Effector memory CD8-positive, alpha-beta T cell (primary cell): ENCODE measurements around the gene ADAMTS17.

Experiments
- ATAC-seq: fragments of 150-1000 bp; cut with Tn5 transposase; replicated peaks from 2 replicates; pipeline ENCODE4 v1.10.0; 2021; ENCODE audit warnings: mild to moderate bottlenecking, moderate library complexity
- DNase-seq, 3 experiments: peaks; one replicate each; pipeline ENCODE4 v3.0.0; 2021
- H3K27ac Mint-ChIP-seq, 2 donors: one replicate each; pipeline ENCODE4 v1.8.0; 2022; ENCODE audit warnings: mild to moderate bottlenecking in 2 of 2, mixed read lengths in 2 of 2, moderate library complexity in 2 of 2
- H3K27me3 Mint-ChIP-seq, 2 donors: one replicate each; pipeline ENCODE4 v1.8.0; 2022; ENCODE audit warnings: mixed read lengths in 2 of 2
- H3K36me3 Mint-ChIP-seq: one replicate; pipeline ENCODE4 v1.8.0; 2022; ENCODE audit warnings: mild to moderate bottlenecking, moderate library complexity, mixed read lengths; ENCODE audit not compliant: insufficient read depth
- H3K4me1 Mint-ChIP-seq, 2 donors: one replicate each; pipeline ENCODE4 v1.8.0; 2022; ENCODE audit warnings: low read depth in 2 of 2, mixed read lengths in 2 of 2
- H3K4me3 Mint-ChIP-seq, 2 donors: one replicate each; pipeline ENCODE4 v1.8.0; 2022; ENCODE audit warnings: mild to moderate bottlenecking in 2 of 2, mixed read lengths in 2 of 2, moderate library complexity in 2 of 2
- H3K9me3 Mint-ChIP-seq, 2 donors: one replicate each; pipeline ENCODE4 v1.8.0; 2022; ENCODE audit warnings: mixed read lengths in 2 of 2

Gene ADAMTS17

DNA sequence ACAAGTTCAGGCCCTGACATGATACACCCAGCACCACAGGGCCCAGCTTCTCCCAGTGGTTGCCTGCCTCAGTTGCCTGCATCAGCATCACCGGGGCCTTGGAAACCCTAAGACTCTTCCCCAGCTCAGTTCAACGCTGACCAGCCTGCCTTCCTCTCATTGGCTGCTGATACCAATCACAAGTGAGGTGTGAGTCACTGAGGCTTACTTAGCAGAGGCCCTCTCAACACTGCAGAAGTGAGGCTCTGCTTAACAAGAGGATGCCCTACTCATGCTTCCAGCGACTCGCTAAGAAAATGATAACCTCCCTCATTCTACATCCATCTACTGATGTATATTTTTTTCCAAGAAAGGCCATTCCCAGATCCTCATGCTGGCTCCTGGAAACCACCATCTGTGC lies 151.9 kb downstream of the ADAMTS17 start:
- H3K4me1 Mint-ChIP-seq = no peaks in the 10 kb centered on the region
- no peak overlapping the region for H3K4me3 Mint-ChIP-seq
- H3K27me3 Mint-ChIP-seq = no peaks in the 10 kb centered on the region
- no peaks in the 10 kb centered on the region for H3K9me3 Mint-ChIP-seq
- DNase-seq (no peak), ATAC-seq (no peak)
- no peak overlapping the region for H3K27ac Mint-ChIP-seq
- H3K36me3 Mint-ChIP-seq = no peaks in the 10 kb centered on the region

DNA sequence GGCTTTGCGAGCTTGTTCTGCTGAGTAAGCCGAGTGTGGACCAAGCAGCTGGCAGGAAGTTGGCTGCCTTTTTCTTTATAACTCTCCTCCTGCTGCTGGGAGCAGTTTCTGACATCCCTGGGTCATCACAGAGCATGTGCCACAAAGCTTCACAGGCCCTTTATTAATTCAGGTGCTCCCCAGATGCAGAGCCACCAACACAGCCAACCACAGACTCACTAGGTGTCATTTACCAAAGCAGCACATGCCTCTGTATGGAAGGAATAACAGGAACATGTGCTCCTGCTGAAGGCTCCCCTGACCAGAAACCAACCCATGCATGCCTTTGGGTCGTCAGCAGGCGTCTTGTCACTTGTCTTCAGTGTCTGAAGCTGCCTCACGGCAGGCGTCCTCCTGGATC lies 152.5 kb downstream of the ADAMTS17 start:
- H3K27ac Mint-ChIP-seq = no peak overlapping the region

DNA sequence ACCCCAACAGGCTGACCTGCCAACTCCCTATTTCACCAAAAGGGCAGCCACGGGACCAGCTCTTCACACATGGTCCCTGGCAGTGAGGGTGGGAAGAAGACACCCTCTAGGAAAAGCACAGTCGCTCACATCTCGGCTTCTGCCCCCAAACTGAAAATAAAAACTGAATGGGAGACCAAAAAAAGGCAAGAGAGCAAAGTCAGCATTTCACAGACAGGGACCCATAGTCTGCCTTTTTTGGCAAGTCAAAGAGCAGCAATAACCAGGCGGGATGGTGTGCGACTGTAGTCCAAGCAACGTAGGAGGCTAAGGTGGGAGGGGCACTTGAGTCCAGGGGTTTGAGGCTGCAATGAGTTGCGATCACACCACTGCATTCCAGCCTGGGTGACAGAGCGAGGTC lies 154.1 kb downstream of the ADAMTS17 start:
- Mint-ChIP-seq H3K36me3 (no peaks in the 10 kb centered on the region), H3K27me3 (no peaks in the 10 kb centered on the region), H3K4me1 (no peaks in the 10 kb centered on the region), H3K4me3 (no peak overlapping the region), H3K27ac (no peak overlapping the region), H3K9me3 (no peaks in the 10 kb centered on the region)
- ATAC-seq = no peak
- no peak for DNase-seq

More for the DNA sequence above, 152.5 kb downstream of the ADAMTS17 start:
- ATAC-seq (no peak), DNase-seq (no peak)
- H3K27me3 Mint-ChIP-seq = no peaks in the 10 kb centered on the region
- no peaks in the 10 kb centered on the region for H3K36me3 Mint-ChIP-seq
- H3K4me1 Mint-ChIP-seq = no peaks in the 10 kb centered on the region
- no peaks in the 10 kb centered on the region for H3K9me3 Mint-ChIP-seq
- H3K4me3 Mint-ChIP-seq = no peak overlapping the region

DNA sequence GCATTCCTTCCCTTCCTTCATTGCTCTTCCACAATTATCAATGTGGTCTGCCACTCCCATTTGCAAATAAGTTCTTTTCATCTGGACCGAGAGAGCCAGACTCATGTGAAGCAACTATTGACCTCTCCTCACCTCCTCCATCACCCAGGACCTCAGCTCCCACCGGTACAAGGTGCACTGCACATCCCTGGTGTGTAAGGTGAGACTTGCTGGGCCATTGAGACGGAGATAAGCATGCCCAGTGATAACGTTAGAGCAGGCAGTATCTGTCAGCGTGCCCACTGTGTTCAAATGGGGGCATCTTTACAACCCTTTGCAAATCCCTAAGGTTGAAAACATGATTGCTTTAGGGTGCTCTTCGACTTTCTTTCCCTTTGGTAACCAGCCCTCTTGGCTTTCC lies 154.8 kb downstream of the ADAMTS17 start:
- no peaks in the 10 kb centered on the region for H3K27me3 Mint-ChIP-seq
- no peaks in the 10 kb centered on the region for H3K4me1 Mint-ChIP-seq
- no peaks in the 10 kb centered on the region for H3K36me3 Mint-ChIP-seq
- H3K9me3 Mint-ChIP-seq = no peaks in the 10 kb centered on the region
- ATAC-seq (no peak), DNase-seq (no peak)
- H3K4me3 Mint-ChIP-seq = no peak overlapping the region
- no peak overlapping the region for H3K27ac Mint-ChIP-seq

DNA sequence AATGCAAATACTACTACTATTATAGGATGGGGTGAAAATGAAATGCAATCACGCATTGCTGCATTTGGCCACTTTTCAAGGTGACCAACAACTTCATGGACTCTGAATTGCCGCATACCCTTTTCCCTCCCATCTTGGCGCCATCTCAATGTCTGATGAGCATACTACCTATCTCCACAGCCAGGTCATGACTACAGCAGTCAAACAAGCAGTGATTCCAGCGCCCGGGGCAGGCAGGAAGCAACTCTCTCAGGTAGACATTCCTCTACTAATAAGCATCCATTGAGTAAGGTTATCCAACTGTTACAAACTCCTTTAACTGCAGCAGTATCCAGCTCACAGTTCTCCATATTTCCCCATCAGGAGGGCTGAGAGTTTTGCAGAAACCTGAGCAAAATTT lies 155.4 kb downstream of the ADAMTS17 start:
- no peak overlapping the region for H3K27ac Mint-ChIP-seq
- H3K4me1 Mint-ChIP-seq = no peaks in the 10 kb centered on the region
- ATAC-seq (no peak), DNase-seq (no peak)
- no peaks in the 10 kb centered on the region for H3K36me3 Mint-ChIP-seq
- no peak overlapping the region for H3K4me3 Mint-ChIP-seq
- H3K27me3 Mint-ChIP-seq = no peaks in the 10 kb centered on the region
- no peaks in the 10 kb centered on the region for H3K9me3 Mint-ChIP-seq

DNA sequence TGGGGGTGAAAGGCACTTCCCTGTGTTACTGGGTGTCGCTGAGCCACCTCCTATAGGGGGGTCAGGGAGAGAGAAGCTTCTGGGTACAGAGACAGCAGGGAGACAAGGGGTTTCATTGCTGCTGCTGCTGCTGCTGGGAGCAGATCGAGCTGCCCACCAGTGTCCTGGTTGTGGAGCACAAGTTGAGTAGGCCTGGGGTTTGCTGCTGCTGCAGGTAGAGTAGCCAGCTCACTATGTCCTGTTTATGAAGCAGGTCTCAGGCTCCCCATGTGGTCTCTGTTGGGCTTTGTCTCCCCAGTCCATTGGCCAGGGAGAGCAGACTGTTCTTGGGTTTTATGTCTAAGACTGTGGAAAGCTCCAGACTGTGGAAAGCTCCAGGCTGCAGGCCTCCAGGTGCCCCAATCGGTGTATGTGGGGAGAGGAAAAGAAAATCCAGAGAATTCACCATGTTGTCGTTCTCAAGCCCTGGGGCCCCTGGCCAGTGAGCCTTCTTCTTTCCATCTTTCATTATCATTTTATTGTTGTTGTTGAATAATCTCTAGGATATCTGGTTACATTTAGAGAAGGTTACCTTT lies 157.8 kb downstream of the ADAMTS17 start:
- Mint-ChIP-seq H3K27me3 (no peaks in the 10 kb centered on the region), H3K4me1 (no peaks in the 10 kb centered on the region), H3K9me3 (no peaks in the 10 kb centered on the region), H3K4me3 (no peak overlapping the region), H3K36me3 (no peaks in the 10 kb centered on the region), H3K27ac (no peak overlapping the region)
- DNase-seq = no peak
- ATAC-seq = no peak

DNA sequence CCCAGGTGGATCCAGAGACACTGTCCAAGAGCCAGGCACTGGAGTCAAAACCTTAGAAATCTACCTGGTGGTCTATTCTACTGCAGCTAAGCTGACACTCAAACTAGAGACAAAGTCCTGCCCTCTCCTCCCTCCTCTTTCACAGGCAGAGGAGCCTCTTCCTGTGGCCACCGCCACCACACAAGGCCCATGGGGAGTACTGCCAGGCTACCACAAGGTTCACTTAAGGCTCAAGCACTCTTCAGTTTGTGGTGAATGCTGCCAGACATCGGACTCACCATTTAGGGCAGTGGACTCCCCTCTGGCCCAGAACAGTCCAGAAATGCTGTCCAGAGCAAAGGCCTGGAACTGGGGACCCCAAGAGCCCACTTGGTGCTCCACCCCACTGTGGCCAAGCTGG lies 160.9 kb downstream of the ADAMTS17 start:
- Mint-ChIP-seq H3K4me3 (no peak overlapping the region), H3K9me3 (no peaks in the 10 kb centered on the region), H3K27ac (no peak overlapping the region), H3K4me1 (no peaks in the 10 kb centered on the region), H3K27me3 (no peaks in the 10 kb centered on the region), H3K36me3 (no peaks in the 10 kb centered on the region)
- ATAC-seq (no peak), DNase-seq (no peak)

DNA sequence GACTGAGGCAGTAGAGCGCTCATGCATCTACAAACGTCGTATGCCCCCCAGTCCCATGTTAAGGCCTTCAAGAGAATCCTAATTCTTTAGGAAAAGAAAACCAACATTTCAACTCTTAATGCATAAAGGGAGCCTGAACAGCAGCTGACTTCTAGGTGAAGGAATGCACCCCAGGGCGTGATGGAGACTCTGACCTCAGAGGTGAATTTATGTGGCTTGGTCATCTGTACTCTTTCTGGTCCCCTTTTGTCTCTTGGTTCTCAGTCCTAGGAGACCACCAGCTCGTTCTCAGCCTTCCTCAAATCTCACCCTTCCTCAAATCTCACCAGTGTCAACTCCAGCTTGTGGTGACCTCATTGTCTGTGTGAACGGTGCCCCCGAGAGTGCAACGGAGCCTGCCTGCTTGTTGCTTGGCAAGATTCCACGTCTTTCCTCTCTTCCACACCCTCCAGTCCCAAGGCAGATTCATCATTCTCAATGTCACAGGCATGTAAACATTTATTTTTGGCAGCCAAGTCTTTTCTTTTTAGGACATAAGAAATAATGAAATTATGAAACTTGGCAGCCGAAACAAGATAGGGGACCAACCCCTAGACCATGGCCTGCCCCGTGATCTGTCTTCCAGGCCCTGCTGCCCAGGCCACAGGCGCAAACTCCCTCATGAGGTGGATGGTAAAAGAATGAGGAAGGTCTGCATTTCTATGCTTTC lies 166.2 kb downstream of the ADAMTS17 start:
- DNase-seq = no peak
- Mint-ChIP-seq H3K9me3 (no peaks in the 10 kb centered on the region), H3K4me3 (no peak overlapping the region), H3K36me3 (no peaks in the 10 kb centered on the region), H3K27ac (no peak overlapping the region), H3K4me1 (no peaks in the 10 kb centered on the region), H3K27me3 (no peaks in the 10 kb centered on the region)
- no peak for ATAC-seq

DNA sequence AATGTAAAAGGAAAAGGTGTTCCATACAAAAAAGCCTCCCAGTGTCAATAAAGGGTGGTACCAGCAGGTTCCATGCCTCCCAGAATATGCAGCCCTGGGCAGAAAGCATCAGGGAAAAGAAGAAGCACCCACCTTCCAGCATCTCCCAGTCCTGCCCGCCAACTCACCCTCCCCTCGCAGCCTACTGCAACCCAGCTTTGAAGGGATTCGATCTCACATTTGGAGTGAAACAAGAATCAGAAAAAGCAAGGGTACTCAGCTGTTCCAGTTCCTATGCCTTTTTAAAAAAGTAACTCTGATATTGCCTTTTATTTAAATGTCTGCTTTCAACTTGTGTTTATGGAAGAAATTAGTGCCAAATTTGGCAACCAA lies 166.9 kb downstream of the ADAMTS17 start:
- no peak for ATAC-seq
- no peak overlapping the region for H3K27ac Mint-ChIP-seq
- H3K36me3 Mint-ChIP-seq = no peaks in the 10 kb centered on the region
- no peaks in the 10 kb centered on the region for H3K4me1 Mint-ChIP-seq
- DNase-seq = no peak
- no peaks in the 10 kb centered on the region for H3K9me3 Mint-ChIP-seq
- no peaks in the 10 kb centered on the region for H3K27me3 Mint-ChIP-seq
- H3K4me3 Mint-ChIP-seq = no peak overlapping the region

DNA sequence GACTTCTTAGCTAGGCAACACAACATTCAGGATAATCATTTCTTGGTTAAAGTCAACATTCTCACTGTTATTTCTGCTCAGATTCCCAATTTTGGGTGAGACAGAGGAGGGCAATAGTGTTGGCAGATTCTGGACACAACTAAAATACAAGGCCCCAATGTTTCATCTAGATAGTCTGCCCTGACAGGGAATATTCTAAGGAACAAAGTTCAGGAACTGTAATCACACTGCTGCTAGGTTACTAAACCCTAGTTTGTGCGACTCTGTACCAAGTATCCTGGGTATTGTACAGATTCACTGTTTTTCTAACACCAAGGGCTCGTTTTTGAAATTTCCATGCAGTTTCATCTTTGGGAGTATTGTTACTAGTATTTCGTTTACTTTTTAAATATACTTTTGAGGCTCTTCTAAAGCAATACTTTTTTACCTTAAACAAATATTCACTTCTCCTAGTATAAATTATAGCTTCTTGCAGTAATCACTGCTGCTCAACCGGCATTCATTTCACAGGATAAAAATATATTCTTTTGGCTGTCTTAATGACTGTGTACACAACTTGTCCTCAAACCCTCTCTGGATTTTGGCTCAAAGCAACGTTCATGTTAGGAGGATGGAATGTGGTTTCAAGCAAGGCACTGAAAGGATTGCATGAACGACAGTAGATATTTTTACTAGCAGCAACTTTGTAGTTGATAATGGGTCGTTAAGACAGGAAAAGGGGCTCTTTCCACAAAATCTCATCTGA lies 167.4 kb downstream of the ADAMTS17 start:
- Mint-ChIP-seq H3K27ac (no peak overlapping the region), H3K4me3 (no peak overlapping the region), H3K4me1 (peaks cover 0 to 5% of the 10 kb centered on the region in 2 donors), H3K27me3 (no peaks in the 10 kb centered on the region), H3K9me3 (no peaks in the 10 kb centered on the region), H3K36me3 (no peaks in the 10 kb centered on the region)
- DNase-seq (no peak), ATAC-seq (no peak)

DNA sequence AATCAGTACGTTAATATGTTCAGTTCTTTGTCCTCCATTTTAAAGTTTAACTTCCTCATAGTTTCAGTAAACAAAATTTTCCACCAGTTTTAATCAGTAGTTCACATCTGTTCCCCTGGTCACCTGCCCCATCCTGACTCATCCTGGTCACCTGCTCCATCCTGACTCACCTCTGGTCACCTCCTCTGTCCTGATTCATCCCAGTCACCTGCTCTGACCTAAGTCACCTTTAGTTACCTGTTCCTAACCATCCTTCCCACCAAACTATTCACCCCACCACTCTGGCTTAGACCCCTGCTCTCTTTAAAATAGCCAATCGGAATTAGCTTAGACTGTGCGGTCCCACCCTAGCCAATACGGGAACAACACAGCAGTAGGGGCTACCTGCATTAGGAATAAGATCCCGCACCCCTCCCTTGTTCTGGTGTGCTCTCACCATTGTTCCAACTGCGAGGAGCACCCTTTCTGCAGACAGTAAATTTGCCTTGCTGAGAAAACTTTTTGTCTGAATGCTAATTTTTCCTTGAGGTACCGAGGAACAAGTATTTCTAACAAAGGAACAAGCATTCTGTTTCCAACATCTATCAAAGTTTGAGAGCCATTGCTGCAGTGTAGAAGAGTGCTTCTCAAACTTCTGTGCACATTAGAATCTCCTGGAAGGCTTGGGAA lies 169.3 kb downstream of the ADAMTS17 start:
- Mint-ChIP-seq H3K4me3 (no peak overlapping the region), H3K27ac (no peak overlapping the region), H3K4me1 (peaks cover 0 to 9% of the 10 kb centered on the region in 2 donors), H3K27me3 (no peaks in the 10 kb centered on the region), H3K36me3 (no peaks in the 10 kb centered on the region), H3K9me3 (no peaks in the 10 kb centered on the region)
- ATAC-seq = no peak
- DNase-seq = no peak

DNA sequence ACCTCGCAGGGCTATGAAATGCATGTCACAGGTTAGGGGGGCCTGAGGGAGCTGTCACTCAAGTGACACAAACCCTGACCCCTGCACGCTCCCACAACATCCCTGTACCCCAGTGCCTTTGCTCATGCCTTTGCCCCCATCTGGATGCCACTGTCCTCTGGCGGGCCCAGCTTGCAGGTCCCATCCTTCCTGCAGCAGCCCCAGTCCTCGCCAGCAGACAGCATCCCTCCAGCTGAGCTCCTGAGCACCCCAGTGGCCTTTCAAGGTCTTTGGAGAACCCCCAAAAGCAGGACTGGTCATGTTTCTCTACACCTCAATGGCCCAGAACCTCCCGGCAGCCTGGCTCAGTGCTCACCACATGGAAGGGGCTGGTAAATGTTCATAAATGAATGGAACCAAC lies 170.4 kb downstream of the ADAMTS17 start:
- Mint-ChIP-seq H3K9me3 (no peaks in the 10 kb centered on the region), H3K4me1 (peaks cover 0 to 9% of the 10 kb centered on the region in 2 donors), H3K4me3 (peak overlapping the region in 1 of 2 donors; percentile 20), H3K27me3 (no peaks in the 10 kb centered on the region), H3K36me3 (no peaks in the 10 kb centered on the region), H3K27ac (peak overlapping the region in 1 of 2 donors; percentile 49)
- DNase-seq (no peak), ATAC-seq (no peak)

DNA sequence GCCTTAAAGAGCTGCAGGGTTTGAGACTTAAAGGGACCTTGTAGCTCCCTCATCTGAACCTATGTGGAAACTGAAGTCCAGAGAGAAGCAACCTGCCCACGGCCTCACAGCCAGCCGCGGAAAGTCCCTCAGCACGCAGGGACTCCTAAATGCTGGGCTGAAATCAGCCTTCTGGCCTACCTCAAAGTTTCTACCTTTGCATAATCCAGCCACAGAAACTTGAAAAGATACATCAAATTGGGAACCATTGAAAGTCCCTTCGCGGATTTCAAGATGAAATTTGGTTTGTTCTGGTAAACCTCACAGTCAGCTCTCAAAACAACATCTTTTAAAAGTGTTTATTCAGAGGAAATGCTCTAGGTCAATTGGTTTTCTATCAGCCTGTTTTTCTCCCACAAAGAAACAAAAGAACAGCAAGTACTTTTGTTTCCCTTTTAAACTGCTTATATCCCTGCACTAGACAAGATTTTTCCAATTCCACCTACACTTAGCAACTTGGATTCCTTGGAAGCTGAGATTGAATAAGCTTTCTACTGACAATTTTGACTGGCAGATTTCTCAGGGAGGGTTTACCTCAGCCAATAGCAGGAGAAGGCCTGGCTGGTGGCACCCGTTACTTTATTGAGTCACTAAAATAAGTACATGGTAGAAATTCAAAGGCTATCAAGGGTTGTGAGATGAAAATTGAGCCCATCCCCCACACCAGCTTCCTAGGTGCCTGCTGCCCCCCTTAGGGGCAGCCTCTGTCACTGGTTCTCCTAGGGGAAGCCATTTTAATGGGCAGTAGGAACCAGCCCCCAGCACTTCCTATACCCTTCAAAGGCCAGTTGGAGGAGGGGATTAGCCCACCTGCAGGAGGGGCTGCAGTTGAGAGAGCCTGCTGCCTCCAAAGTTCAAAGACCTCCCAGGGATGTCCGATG lies 171.2 kb downstream of the ADAMTS17 start:
- no peaks in the 10 kb centered on the region for H3K9me3 Mint-ChIP-seq
- peak overlapping the region; percentile 78 to 81 for H3K27ac Mint-ChIP-seq
- no peak for DNase-seq
- H3K4me3 Mint-ChIP-seq = peak overlapping the region in 1 of 2 donors; percentile 46
- no peak for ATAC-seq
- no peaks in the 10 kb centered on the region for H3K27me3 Mint-ChIP-seq
- peaks cover 0 to 9% of the 10 kb centered on the region in 2 donors for H3K4me1 Mint-ChIP-seq
- H3K36me3 Mint-ChIP-seq = no peaks in the 10 kb centered on the region
